Nephron progenitor cell (in vitro differentiated cells): ENCODE data around the gene HELT.
"Not testable (repeated sequence)": the region's sequence is repeated elsewhere in the genome, so short reads cannot be mapped to it uniquely, and the experiment has no call there.

ENCODE experiments used
- DNase-seq: peaks from one replicate; pipeline ENCODE4 v3.0.0; 2021
- H3K27ac Mint-ChIP-seq: 2 replicates; pipeline ENCODE4 v1.8.0; 2021; ENCODE audit warnings: mild to moderate bottlenecking, moderate library complexity, mixed read lengths
- H3K27me3 Mint-ChIP-seq: 2 replicates; pipeline ENCODE4 v1.8.0; 2021; ENCODE audit warnings: mild to moderate bottlenecking, low read depth, mixed read lengths; ENCODE audit not compliant: poor library complexity
- H3K36me3 Mint-ChIP-seq: 2 replicates; pipeline ENCODE4 v1.8.0; 2021; ENCODE audit warnings: low read depth, mixed read lengths
- H3K4me1 Mint-ChIP-seq: 2 replicates; pipeline ENCODE4 v1.8.0; 2021; ENCODE audit warnings: mixed read lengths
- H3K4me3 Mint-ChIP-seq: 2 replicates; pipeline ENCODE4 v1.8.0; 2021; ENCODE audit warnings: mild to moderate bottlenecking, moderate library complexity, mixed read lengths
- H3K9me3 Mint-ChIP-seq: 2 replicates; pipeline ENCODE4 v1.8.0; 2021; ENCODE audit warnings: mild to moderate bottlenecking, moderate library complexity, mixed read lengths
- TF ChIP-seq, protein P1 (sequence below): fragments of 200-600 bp; sonication (generic); IDR thresholded peaks from 2 replicates; pipeline ENCODE4 v1.5.0; 2021; ENCODE audit warnings: antibody characterized with exemption

Gene HELT

DNA sequence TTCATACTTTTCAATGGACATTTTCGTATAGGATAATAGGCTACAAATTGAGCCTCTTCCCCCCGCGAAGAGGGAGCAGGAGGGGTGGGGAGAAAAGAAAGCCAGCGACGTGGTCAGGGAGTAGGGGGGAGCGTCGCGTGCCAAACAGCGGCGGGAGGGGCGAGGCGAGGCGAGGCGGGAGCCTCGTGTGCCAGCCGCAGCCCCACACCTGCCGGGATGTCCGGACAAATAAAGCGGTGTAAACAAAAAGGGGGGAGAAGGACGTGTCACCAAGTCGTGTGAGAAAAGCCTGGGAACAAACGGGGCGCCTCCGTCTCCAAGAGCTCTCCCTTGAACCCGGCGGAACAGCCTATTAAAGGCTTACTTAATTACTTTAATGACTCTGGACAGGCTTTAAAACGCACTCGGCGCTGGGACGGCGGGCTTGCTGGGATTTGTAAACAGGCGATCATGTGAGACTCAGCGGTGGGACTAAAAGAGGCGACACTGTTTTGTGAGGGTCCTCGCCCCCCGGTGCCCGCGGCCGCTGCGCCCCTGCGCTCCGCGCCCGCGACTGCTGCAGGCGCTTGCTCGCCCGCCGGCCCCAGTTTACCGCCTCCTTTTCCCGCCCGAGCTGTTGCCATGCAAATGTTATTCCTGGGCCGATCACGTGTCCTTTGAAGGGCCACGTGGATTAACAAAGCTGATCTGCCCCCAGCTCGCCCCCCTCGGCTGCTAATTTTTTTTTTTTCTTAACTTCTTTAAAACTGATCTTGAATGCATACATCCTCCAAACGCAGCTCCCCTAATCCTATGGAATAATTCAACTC lies at the start of gene HELT:
Gene HELT, plus strand, starts transcription at position 527 of the 809 bp plus-strand sequence. CDS start 439 bp downstream, outside the sequence.
- Mint-ChIP-seq H3K4me1 (peaks cover 40% of the 10 kb centered on the region), H3K36me3 (no peaks in the 10 kb centered on the region), H3K27me3 (peaks cover 100% of the 10 kb centered on the region), H3K4me3 (peak within 1 kb of the TSS; percentile 34), H3K27ac (no peak within 1 kb of the TSS), H3K9me3 (no peaks in the 10 kb centered on the region)
- TF ChIP-seq, protein P1, sequence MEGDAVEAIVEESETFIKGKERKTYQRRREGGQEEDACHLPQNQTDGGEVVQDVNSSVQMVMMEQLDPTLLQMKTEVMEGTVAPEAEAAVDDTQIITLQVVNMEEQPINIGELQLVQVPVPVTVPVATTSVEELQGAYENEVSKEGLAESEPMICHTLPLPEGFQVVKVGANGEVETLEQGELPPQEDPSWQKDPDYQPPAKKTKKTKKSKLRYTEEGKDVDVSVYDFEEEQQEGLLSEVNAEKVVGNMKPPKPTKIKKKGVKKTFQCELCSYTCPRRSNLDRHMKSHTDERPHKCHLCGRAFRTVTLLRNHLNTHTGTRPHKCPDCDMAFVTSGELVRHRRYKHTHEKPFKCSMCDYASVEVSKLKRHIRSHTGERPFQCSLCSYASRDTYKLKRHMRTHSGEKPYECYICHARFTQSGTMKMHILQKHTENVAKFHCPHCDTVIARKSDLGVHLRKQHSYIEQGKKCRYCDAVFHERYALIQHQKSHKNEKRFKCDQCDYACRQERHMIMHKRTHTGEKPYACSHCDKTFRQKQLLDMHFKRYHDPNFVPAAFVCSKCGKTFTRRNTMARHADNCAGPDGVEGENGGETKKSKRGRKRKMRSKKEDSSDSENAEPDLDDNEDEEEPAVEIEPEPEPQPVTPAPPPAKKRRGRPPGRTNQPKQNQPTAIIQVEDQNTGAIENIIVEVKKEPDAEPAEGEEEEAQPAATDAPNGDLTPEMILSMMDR = no peak
- DNase-seq = no peak

DNA sequence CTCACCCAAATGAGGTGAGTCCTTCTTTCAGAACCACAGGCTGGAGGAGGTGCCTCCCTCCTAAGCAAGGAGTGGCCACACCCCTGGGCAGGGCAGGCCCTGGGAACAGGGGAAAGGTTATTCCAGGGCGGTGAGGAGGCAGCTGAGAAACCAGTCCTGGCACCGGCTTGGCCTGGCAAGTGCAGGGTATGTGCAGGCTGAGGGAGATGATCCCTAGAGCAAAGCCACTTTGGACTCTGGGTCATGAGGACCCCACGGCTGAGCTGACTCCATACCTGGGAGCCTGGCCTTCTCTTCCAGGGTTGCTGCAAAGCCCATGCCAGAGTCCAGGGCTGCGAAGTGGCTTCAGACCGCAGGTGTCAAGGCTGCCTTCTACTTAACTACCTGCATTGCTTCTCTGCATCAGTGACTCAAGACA lies 49.5 kb upstream of the HELT start:
- no peaks in the 10 kb centered on the region for H3K4me1 Mint-ChIP-seq
- H3K36me3 Mint-ChIP-seq = peaks cover 9% of the 10 kb centered on the region
- peaks cover 24% of the 10 kb centered on the region for H3K27me3 Mint-ChIP-seq
- no peak for DNase-seq
- H3K9me3 Mint-ChIP-seq = peaks cover 73% of the 10 kb centered on the region
- TF ChIP-seq, protein P1 = no peak
- H3K27ac Mint-ChIP-seq = no peak overlapping the region
- H3K4me3 Mint-ChIP-seq = no peak overlapping the region

GRCh38 chr4:184969610-184970009 lies 48.7 kb upstream of the HELT start:
- Mint-ChIP-seq H3K27ac (no peak overlapping the region), H3K27me3 (peaks cover 24% of the 10 kb centered on the region), H3K4me1 (no peaks in the 10 kb centered on the region), H3K9me3 (peaks cover 64% of the 10 kb centered on the region), H3K4me3 (no peak overlapping the region), H3K36me3 (peaks cover 9% of the 10 kb centered on the region)
- DNase-seq = no peak
- TF ChIP-seq, protein P1 = no peak

DNA sequence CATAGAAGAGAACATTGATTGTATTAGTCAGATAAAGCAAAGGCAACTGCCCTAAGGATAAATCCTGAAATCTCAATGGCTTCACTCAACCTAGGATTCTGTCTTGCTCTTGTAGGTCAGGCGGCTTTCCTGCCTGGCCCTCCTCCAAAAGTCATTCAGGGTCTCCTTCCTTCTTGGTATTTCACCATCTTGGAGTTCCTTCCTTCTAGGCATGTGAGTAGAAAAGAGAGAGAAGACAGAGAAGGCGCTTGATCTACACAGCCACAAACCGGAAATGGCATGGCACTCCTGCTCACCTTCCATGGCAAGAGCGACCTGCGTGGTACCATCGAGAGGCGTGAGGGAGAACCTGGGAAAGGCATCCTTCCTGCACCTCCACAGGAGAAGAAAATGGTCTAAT lies 45.3 kb upstream of the HELT start:
- Mint-ChIP-seq H3K4me3 (no peak overlapping the region), H3K27ac (no peak overlapping the region), H3K27me3 (peaks cover 15% of the 10 kb centered on the region), H3K36me3 (no peaks in the 10 kb centered on the region), H3K9me3 (peaks cover 40% of the 10 kb centered on the region), H3K4me1 (no peaks in the 10 kb centered on the region)
- TF ChIP-seq, protein P1 = no peak
- DNase-seq = no peak

DNA sequence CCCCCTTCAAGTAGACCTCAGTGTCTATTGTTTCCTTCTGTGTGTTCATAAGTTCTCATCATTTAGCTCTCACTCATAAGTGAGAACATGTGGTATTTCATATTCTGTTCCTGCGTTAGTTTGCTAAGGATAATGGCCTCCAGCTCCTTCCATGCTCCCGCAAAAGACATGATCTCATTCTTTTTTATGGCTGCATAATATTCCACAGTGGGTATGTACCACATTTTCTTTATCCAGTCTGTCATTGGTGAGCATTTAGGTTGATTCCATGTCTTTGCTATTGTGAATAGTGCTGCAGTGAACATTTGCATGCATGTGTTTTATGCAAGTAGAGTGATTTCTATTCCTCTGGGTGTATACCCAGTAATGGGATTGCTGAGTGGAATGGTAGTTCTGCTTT lies 41.9 kb upstream of the HELT start:
- H3K36me3 Mint-ChIP-seq, H3K4me1 Mint-ChIP-seq, H3K4me3 Mint-ChIP-seq, H3K27ac Mint-ChIP-seq, DNase-seq: not testable (repeated sequence)
- H3K9me3 Mint-ChIP-seq = peaks cover 12% of the 10 kb centered on the region
- peaks cover 12% of the 10 kb centered on the region for H3K27me3 Mint-ChIP-seq

DNA sequence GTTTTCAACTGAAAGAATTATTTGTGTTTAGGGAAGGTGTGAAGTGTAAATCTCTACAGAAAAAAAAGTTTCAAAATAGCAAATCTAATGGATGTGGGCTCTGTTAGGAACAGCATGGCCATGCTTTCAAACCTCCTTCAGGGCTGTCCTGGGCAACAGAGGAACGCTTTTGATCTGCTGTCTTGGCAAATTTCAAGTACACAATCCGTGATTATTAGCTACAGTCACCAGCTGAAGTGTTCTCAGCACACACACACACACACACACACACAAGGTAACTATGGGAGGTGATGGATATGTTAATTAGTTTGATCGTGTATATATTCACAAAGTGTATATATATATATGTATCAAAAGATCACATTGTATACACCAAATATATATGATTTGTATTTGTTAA lies 40.5 kb upstream of the HELT start:
- Mint-ChIP-seq H3K4me1 (no peaks in the 10 kb centered on the region), H3K4me3 (no peak overlapping the region), H3K9me3 (no peaks in the 10 kb centered on the region), H3K27ac (no peak overlapping the region), H3K27me3 (peaks cover 10% of the 10 kb centered on the region), H3K36me3 (no peaks in the 10 kb centered on the region)
- DNase-seq = no peak
- TF ChIP-seq, protein P1 = no peak
